Chondrocyte (in vitro differentiated cells): ENCODE results near the gene KLF17. TPM values are rescaled to one million over a fixed set of nuclear protein-coding genes. Genes with fewer than 3 reads are reported as not detected.

Source experiments
- DNase-seq: peaks from one replicate; pipeline ENCODE4 v3.0.0; 2021; ENCODE audit warnings: mixed read lengths, low spot score
- H3K27ac Mint-ChIP-seq: one replicate; pipeline ENCODE4 v1.8.0; 2021; ENCODE audit warnings: mild to moderate bottlenecking, moderate library complexity, mixed read lengths; ENCODE audit not compliant: unreplicated experiment
- H3K27me3 Mint-ChIP-seq: 2 replicates; pipeline ENCODE4 v1.8.0; 2021; ENCODE audit warnings: low read depth, mixed read lengths
- H3K36me3 Mint-ChIP-seq: 2 replicates; pipeline ENCODE4 v1.8.0; 2021; ENCODE audit warnings: low read depth, mixed read lengths
- H3K4me1 Mint-ChIP-seq: 2 replicates; pipeline ENCODE4 v1.8.0; 2021; ENCODE audit warnings: low read depth, mild to moderate bottlenecking, mixed read lengths
- H3K4me3 Mint-ChIP-seq: one replicate; pipeline ENCODE4 v1.8.0; 2021; ENCODE audit warnings: mild to moderate bottlenecking, moderate library complexity, mixed read lengths; ENCODE audit not compliant: unreplicated experiment
- H3K9me3 Mint-ChIP-seq: 2 replicates; pipeline ENCODE4 v1.8.0; 2021; ENCODE audit warnings: low read depth, mixed read lengths
- CTCF ChIP-seq: fragments of 200-600 bp; sonication (generic); IDR thresholded peaks from 2 replicates; pipeline ENCODE4 v1.5.0; 2021; ENCODE audit warnings: antibody characterized with exemption, mild to moderate bottlenecking, moderate library complexity
- total RNA-seq: library from RNA; stranded (reverse); gene quantifications from 3 replicates; pipeline ENCODE4 v1.2.1, GENCODE V29; 2021

The KLF17 gene
- total RNA-seq, 1 donor from 2014 or later: not detected

- DNase-seq: no peak
- Mint-ChIP-seq H3K4me1 (peaks cover 12% of the 10 kb centered on the region), H3K9me3 (no peaks in the 10 kb centered on the region), H3K27ac (no peak overlapping the region), H3K36me3 (no peaks in the 10 kb centered on the region), H3K27me3 (peaks cover 18% of the 10 kb centered on the region), H3K4me3 (no peak overlapping the region)
- no peak for TF ChIP-seq CTCF
Observed at GRCh38 chr1:44151808-44152207, 33.2 kb downstream of the KLF17 start.

- no peak for TF ChIP-seq CTCF
- Mint-ChIP-seq H3K36me3 (no peaks in the 10 kb centered on the region), H3K27me3 (peaks cover 18% of the 10 kb centered on the region), H3K4me1 (peaks cover 12% of the 10 kb centered on the region), H3K9me3 (no peaks in the 10 kb centered on the region), H3K4me3 (no peak overlapping the region), H3K27ac (no peak overlapping the region)
- DNase-seq: no peak
Observed at GRCh38 chr1:44152692-44153091, 34.1 kb downstream of the KLF17 start.

GRCh38 chr1:44154049-44154448, 35.4 kb downstream of the KLF17 start:
- Mint-ChIP-seq H3K4me1 (peaks cover 12% of the 10 kb centered on the region), H3K4me3 (no peak overlapping the region), H3K27me3 (peaks cover 18% of the 10 kb centered on the region), H3K36me3 (no peaks in the 10 kb centered on the region), H3K27ac (no peak overlapping the region), H3K9me3 (no peaks in the 10 kb centered on the region)
- no peak for TF ChIP-seq CTCF
- no peak for DNase-seq

GRCh38 chr1:44157903-44158302, 39.3 kb downstream of the KLF17 start:
- DNase-seq: no peak
- Mint-ChIP-seq H3K4me1 (peaks cover 9% of the 10 kb centered on the region), H3K4me3 (no peak overlapping the region), H3K27me3 (peaks cover 2% of the 10 kb centered on the region), H3K9me3 (peaks cover 17% of the 10 kb centered on the region), H3K36me3 (no peaks in the 10 kb centered on the region), H3K27ac (no peak overlapping the region)
- TF ChIP-seq CTCF: no peak

- Mint-ChIP-seq H3K9me3 (peaks cover 17% of the 10 kb centered on the region), H3K4me3 (no peak overlapping the region), H3K36me3 (peaks cover 3% of the 10 kb centered on the region), H3K27ac (no peak overlapping the region), H3K4me1 (peaks cover 8% of the 10 kb centered on the region), H3K27me3 (peaks cover 2% of the 10 kb centered on the region)
- no peak for DNase-seq
- TF ChIP-seq CTCF: no peak
Observed at GRCh38 chr1:44158871-44159270, 40.2 kb downstream of the KLF17 start.
